PC-9 (cell line): Measurements from ENCODE around the gene CXCL17. TPM values are rescaled to one million over a fixed set of nuclear protein-coding genes. Genes with fewer than 3 reads are reported as not detected.

Experiments used
- BruUV-seq: library from RNA; stranded (reverse); fragments of 400-500 nt; replicated peaks from 2 replicates; lab custom pipeline; 2021; lab: Mats Ljungman, UMichigan
- CTCF ChIA-PET: fragments of 300-600 bp; sonication (Branson Sonifier 250); formaldehyde crosslinking; loops from one replicate; lab custom pipeline; 2022; ENCODE audit warnings: antibody characterized with exemption; lab: Charles Lee
- POLR2A ChIA-PET: fragments of 300-600 bp; sonication (Branson Sonifier 250); formaldehyde crosslinking; loops from one replicate; lab custom pipeline; 2022; ENCODE audit warnings: antibody characterized with exemption; ENCODE audit not compliant: unreplicated experiment; lab: Charles Lee
- DNase-seq, 2 experiments: peaks; one replicate each; pipeline versions ENCODE4 v3.0.0 to v3.0.0-alpha.2; 2015 to 2022; ENCODE audit warnings: mixed read lengths in 1 of 2
- H2AFZ ChIP-seq: fragments of 200-600 bp; sonication (generic); 2 replicates; pipeline ENCODE4 v1.8.1; 2017; ENCODE audit warnings: antibody characterized with exemption
- H3F3A ChIP-seq: fragments of 200-600 bp; sonication (generic); 2 replicates; pipeline ENCODE4 v1.8.1; 2017; ENCODE audit warnings: antibody characterized with exemption, mild to moderate bottlenecking, low read depth; ENCODE audit not compliant: insufficient read depth
- H3K27ac ChIP-seq: fragments of 200-600 bp; sonication (generic); 2 replicates; pipeline ENCODE4 v1.6.1; 2016; ENCODE audit warnings: mixed run types
- H3K27me3 ChIP-seq: fragments of 200-600 bp; sonication (generic); 2 replicates; pipeline ENCODE4 v1.6.1; 2016; ENCODE audit warnings: low read depth, mixed run types; ENCODE audit not compliant: insufficient read depth
- H3K36me3 ChIP-seq: fragments of 200-600 bp; sonication (generic); 2 replicates; pipeline ENCODE4 v1.6.1; 2016; ENCODE audit warnings: low read depth, mixed run types
- H3K4me1 ChIP-seq: fragments of 200-600 bp; sonication (generic); replicated peaks from 2 replicates; pipeline ENCODE4 v1.6.1; 2016; ENCODE audit warnings: mixed run types; ENCODE audit not compliant: insufficient read depth
- H3K4me2 ChIP-seq: fragments of 200-600 bp; sonication (generic); 2 replicates; pipeline ENCODE4 v1.6.1; 2017; ENCODE audit warnings: mixed run types
- H3K4me3 ChIP-seq: fragments of 200-600 bp; sonication (generic); 2 replicates; pipeline ENCODE4 v1.6.1; 2016; ENCODE audit warnings: mixed run types
- H3K79me2 ChIP-seq: fragments of 200-600 bp; sonication (generic); 2 replicates; pipeline ENCODE4 v1.6.1; 2017; ENCODE audit warnings: low read depth, mixed run types
- H3K9me2 ChIP-seq: fragments of 200-600 bp; sonication (generic); 2 replicates; pipeline ENCODE4 v1.8.1; 2017; ENCODE audit warnings: mild to moderate bottlenecking; ENCODE audit not compliant: insufficient read depth
- H3K9me3 ChIP-seq: fragments of 200-600 bp; sonication (generic); 2 replicates; pipeline ENCODE4 v1.8.1; 2016; ENCODE audit warnings: low read depth; ENCODE audit not compliant: insufficient read depth
- H4K20me1 ChIP-seq: fragments of 200-600 bp; sonication (generic); 2 replicates; pipeline ENCODE4 v1.8.1; 2017; ENCODE audit not compliant: insufficient read depth
- EZH2 ChIP-seq: fragments of 200-600 bp; sonication (generic); IDR thresholded peaks from 2 replicates; pipeline ENCODE4 v1.8.0; 2017; ENCODE audit warnings: antibody characterized with exemption, low read depth
- intact Hi-C: fragments of 100-400 bp; cut with micrococcal nuclease; formaldehyde crosslinking; loops from one replicate; pipeline ENCODE4 v1.10.0; 2022; ENCODE audit not compliant: unreplicated experiment
- total RNA-seq: library from RNA; stranded (reverse); gene quantifications from 2 replicates; pipeline ENCODE4 v1.2.3, GENCODE V29; 2021
- TF ChIP-seq, protein P1 (sequence below): fragments of 200-600 bp; sonication (generic); conservative IDR thresholded peaks from 2 replicates; pipeline ENCODE4 v1.6.1; 2017; ENCODE audit warnings: mixed run types, antibody characterized with exemption, mild to moderate bottlenecking, moderate library complexity

CXCL17 gene
- total RNA-seq, 1 experiment from 2014 or later = 0.41 TPM

DNA sequence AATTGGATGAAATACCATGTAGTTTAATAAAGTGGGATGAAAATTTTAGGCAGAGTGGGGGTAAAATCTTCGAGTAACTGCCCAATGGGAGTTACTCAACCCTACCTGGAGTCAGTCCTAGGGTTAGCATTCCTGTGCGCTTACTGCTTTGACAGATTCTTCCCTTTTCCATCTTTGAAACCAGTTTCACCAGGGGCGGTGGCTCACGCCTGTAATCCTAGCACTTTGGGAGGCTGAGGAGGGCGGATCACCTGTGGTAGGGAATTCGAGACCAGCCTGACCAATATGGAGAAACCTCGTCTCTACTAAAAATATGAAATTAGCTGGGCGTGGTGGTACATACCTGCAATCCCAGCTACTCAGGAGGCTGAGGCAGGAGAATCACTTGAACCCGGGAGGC is 37.0 kb upstream of the CXCL17 start:
- H4K20me1 ChIP-seq = no peaks in the 10 kb centered on the region
- CTCF ChIA-PET = interaction anchor here (0.6 kb wide), 1 partner anchor 445 kb away, joined by 6 read pairs; no protein-coding TSS in a partner anchor
- POLR2A ChIA-PET = no interaction called here
- no peaks in the 10 kb centered on the region for H3K27me3 ChIP-seq
- H3K79me2 ChIP-seq = no peaks in the 10 kb centered on the region
- H3F3A ChIP-seq = peaks cover 14% of the 10 kb centered on the region; the same call in 1 of the 2 replicates
- TF ChIP-seq, protein P1, sequence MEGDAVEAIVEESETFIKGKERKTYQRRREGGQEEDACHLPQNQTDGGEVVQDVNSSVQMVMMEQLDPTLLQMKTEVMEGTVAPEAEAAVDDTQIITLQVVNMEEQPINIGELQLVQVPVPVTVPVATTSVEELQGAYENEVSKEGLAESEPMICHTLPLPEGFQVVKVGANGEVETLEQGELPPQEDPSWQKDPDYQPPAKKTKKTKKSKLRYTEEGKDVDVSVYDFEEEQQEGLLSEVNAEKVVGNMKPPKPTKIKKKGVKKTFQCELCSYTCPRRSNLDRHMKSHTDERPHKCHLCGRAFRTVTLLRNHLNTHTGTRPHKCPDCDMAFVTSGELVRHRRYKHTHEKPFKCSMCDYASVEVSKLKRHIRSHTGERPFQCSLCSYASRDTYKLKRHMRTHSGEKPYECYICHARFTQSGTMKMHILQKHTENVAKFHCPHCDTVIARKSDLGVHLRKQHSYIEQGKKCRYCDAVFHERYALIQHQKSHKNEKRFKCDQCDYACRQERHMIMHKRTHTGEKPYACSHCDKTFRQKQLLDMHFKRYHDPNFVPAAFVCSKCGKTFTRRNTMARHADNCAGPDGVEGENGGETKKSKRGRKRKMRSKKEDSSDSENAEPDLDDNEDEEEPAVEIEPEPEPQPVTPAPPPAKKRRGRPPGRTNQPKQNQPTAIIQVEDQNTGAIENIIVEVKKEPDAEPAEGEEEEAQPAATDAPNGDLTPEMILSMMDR = no peak
- TF ChIP-seq EZH2 = no peak
- H3K9me3 ChIP-seq = no peaks in the 10 kb centered on the region
- H3K27ac ChIP-seq = no peak overlapping the region; the same call in 1 of the 2 replicates
- H3K36me3 ChIP-seq = no peaks in the 10 kb centered on the region
- peaks cover 19% of the 10 kb centered on the region for H3K4me1 ChIP-seq
- no peak overlapping the region for H3K4me3 ChIP-seq
- no TSS peak for BruUV-seq
- intact Hi-C loops = no loop called here
- no peaks in the 10 kb centered on the region for H3K9me2 ChIP-seq
- H2AFZ ChIP-seq = no peak overlapping the region
- no peak overlapping the region for H3K4me2 ChIP-seq
- DNase-seq = peak in 1 of 2 experiments; percentile 61

DNA sequence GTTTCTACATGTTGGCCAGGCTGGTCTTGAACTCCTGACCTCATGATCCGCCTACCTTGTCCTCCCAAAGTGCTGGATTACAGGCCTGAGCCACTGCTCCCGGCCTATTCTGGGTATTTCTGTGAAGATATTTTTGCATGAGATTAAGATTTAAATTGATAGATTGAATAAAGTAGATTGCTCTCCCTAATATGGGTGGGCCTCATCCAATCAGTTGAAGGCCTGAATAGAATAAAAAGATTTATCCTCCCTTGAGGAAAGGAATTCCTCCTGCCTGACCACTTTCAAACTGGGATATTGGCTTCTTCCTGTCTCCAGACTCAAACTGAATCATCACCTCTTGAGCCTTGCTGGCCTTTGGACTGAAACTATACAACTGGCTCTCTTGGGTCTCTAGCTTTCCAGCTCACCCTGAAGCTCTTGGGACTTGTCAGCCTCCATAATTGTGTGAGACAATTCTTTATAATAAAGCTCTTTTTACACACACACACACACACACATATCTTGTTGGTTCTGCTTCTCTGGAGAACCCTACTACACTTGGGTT is 36.1 kb upstream of the CXCL17 start:
- ChIA-PET CTCF (no interaction called here), POLR2A (no interaction called here)
- no peak for DNase-seq
- no peaks in the 10 kb centered on the region for H3K27me3 ChIP-seq
- no TSS peak for BruUV-seq
- peaks cover 14% of the 10 kb centered on the region; the same call in 1 of the 2 replicates for H3F3A ChIP-seq
- H2AFZ ChIP-seq = no peak overlapping the region
- no peaks in the 10 kb centered on the region for H4K20me1 ChIP-seq
- H3K27ac ChIP-seq = no peak overlapping the region
- peaks cover 19% of the 10 kb centered on the region for H3K4me1 ChIP-seq
- intact Hi-C loops = no loop called here
- no peak overlapping the region for H3K4me2 ChIP-seq
- H3K4me3 ChIP-seq = no peak overlapping the region
- H3K9me3 ChIP-seq = no peaks in the 10 kb centered on the region
- no peaks in the 10 kb centered on the region for H3K36me3 ChIP-seq
- H3K79me2 ChIP-seq = no peaks in the 10 kb centered on the region
- H3K9me2 ChIP-seq = no peaks in the 10 kb centered on the region
- no peak for TF ChIP-seq EZH2
- TF ChIP-seq, protein P1 = no peak

DNA sequence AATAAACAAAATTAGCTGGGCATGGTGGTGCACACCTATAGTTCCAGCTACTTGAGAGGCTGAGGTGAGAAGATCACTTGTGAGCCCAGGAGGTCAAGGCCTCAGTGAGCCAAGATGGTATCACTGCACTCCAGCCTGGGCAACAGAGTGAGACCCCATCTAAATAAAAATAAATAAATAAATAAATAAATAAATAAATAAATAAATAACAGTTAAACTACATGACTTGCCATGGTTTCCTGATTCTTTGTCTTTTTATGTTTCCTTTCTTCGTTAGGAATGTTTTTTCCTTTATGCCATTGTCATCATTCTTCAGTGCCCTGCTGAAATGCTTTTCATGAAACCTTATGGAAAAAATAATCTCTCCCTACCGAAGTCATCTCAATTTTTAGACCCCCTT is 35.2 kb upstream of the CXCL17 start:
- Histone ChIP-seq H2AFZ (no peak overlapping the region), H3K9me2 (no peaks in the 10 kb centered on the region), H3K4me2 (no peak overlapping the region), H3K79me2 (no peaks in the 10 kb centered on the region), H4K20me1 (no peaks in the 10 kb centered on the region), H3F3A (peaks cover 15% of the 10 kb centered on the region; the same call in 1 of the 2 replicates), H3K27me3 (no peaks in the 10 kb centered on the region), H3K4me3 (no peak overlapping the region), H3K27ac (no peak overlapping the region), H3K4me1 (peaks cover 21% of the 10 kb centered on the region), H3K36me3 (no peaks in the 10 kb centered on the region), H3K9me3 (no peaks in the 10 kb centered on the region)
- ChIA-PET CTCF (interaction anchor here (0.7 kb wide), 1 partner anchor 30 kb away, joined by 6 read pairs; no protein-coding TSS in a partner anchor), POLR2A (no interaction called here)
- intact Hi-C loops = no loop called here
- no peak for DNase-seq
- BruUV-seq = no TSS peak
- TF ChIP-seq, protein P1 = no peak
- no peak for TF ChIP-seq EZH2
